K562 (cell line): ENCODE results near the gene CCNT1.
"Not testable (repeated sequence)": the region's sequence is repeated elsewhere in the genome, so short reads cannot be mapped to it uniquely, and the experiment has no call there.

Source experiments
- ATF7 ChIP-seq: fragments of 450-650 bp; IDR thresholded peaks from 2 replicates; pipeline ENCODE4 v1.7.1; 2014; ENCODE audit warnings: mild to moderate bottlenecking, moderate library complexity
- BRF1 ChIP-seq: IDR thresholded peaks from 3 replicates; pipeline ENCODE4 v1.6.1; 2011; ENCODE audit warnings: borderline replicate concordance, mild to moderate bottlenecking; ENCODE audit not compliant: insufficient read length; ENCODE audit errors: extremely low read depth
- ESRRA ChIP-seq: fragments of 450-650 bp; IDR thresholded peaks from 2 replicates; pipeline ENCODE4 v1.6.1; 2014; ENCODE audit warnings: low read depth, mild to moderate bottlenecking, moderate library complexity, borderline replicate concordance
- HDAC6 ChIP-seq: IDR thresholded peaks from 2 replicates; pipeline ENCODE4 v1.6.1; 2012; ENCODE audit warnings: low read depth, mild to moderate bottlenecking, control low read depth, inconsistent platforms, low read length, moderate library complexity
- HMGXB4 ChIP-seq: sonication (generic); formaldehyde crosslinking; IDR thresholded peaks from 2 replicates; pipeline ENCODE4 v1.8.1; 2023; ENCODE audit warnings: mild to moderate bottlenecking, missing genetic modification reagents
- JUN ChIP-seq, 2 experiments: sonication (generic) in 1 of 2; formaldehyde crosslinking in 1 of 2; IDR thresholded peaks; 2 replicates each; pipeline versions ENCODE4 v1.6.1 to v1.8.0; 2012 to 2022; ENCODE audit warnings: borderline replicate concordance in 2 of 2, mild to moderate bottlenecking in 2 of 2, improper control_type of control experiment in 1 of 2, low read depth in 1 of 2, low read length in 1 of 2, missing genetic modification reagents in 1 of 2
- MNT ChIP-seq, 2 experiments: fragments of 450-650 bp; conservative IDR thresholded peaks; 2 replicates each; pipeline ENCODE4 v1.6.1; 2017; ENCODE audit warnings: mild to moderate bottlenecking in 2 of 2, moderate library complexity in 2 of 2
- MYC ChIP-seq, 2 experiments: fragments of 250-450 bp in 1 of 2; sonication (Bioruptor Pico) in 1 of 2; IDR thresholded peaks; 2 replicates each; pipeline versions ENCODE4 v1.5.1 to v1.6.1; 2012 to 2021; ENCODE audit warnings: low read depth in 2 of 2, borderline replicate concordance in 1 of 2, improper control_type of control experiment in 1 of 2, low read length in 1 of 2, mild to moderate bottlenecking in 1 of 2, moderate library complexity in 1 of 2
- NRF1 ChIP-seq, 2 experiments: fragments of 450-650 bp; IDR thresholded peaks in 1 of 2; conservative IDR thresholded peaks in 1 of 2; 2 replicates each; pipeline ENCODE4 v1.6.1; 2014; ENCODE audit warnings: mild to moderate bottlenecking in 2 of 2
- ZFP30 ChIP-seq: fragments of 250-450 bp; sonication (Bioruptor Pico); IDR thresholded peaks from 2 replicates; pipeline ENCODE4 v1.8.0; 2022; ENCODE audit warnings: moderate library complexity, mild to moderate bottlenecking, inconsistent platforms, borderline replicate concordance
- TF ChIP-seq, protein P1 (sequence below), 3 experiments: IDR thresholded peaks in 2 of 3; conservative IDR thresholded peaks in 1 of 3; 2 replicates each; pipeline ENCODE4 v1.5.1; 2011 to 2012; ENCODE audit warnings: low read length in 3 of 3, mild to moderate bottlenecking in 3 of 3, control low read depth in 2 of 3, improper control_type of control experiment in 1 of 3, inconsistent platforms in 1 of 3, low read depth in 1 of 3, mixed read lengths in 1 of 3, moderate library complexity in 1 of 3; ENCODE audit not compliant: insufficient read depth in 2 of 3

DNA sequence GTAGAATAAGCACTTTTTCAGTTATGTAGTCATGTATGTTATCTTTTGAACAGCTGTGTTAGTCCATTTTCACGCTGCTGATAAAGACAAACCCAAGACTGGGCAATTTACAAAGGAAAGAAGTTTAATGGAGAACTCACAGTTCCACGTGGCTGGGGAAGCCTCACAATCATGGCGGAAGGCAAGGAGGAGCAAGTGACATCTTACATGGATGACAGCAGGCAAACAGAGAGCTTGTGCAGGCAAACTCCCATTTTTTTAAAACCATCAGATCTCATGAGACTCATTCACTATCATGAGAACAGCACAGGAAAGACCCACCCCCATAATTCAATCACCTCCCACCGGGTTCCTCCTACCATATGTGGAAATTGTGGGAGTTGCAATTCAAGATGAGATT is 2.5 kb upstream of the CCNT1 start:
- not testable (repeated sequence) for TF ChIP-seq MNT (conservative IDR thresholded peaks at IDR 0.05); BRF1; ATF7; ESRRA; MYC (IDR thresholded peaks at IDR 0.05; ENCODE audit: low read depth, low read length); MYC (CRISPR knock-in tag; IDR thresholded peaks at IDR 0.05; ENCODE audit: borderline replicate concordance, low read depth); NRF1 (conservative IDR thresholded peaks at IDR 0.05 in 1 of 2, IDR thresholded peaks at IDR 0.05 in 1 of 2); ZFP30 (CRISPR knock-in tag); HMGXB4 (CRISPR knock-in tag); JUN (IDR thresholded peaks at IDR 0.05; ENCODE audit: borderline replicate concordance, low read depth, low read length); JUN (CRISPR knock-in tag; IDR thresholded peaks at IDR 0.05; ENCODE audit: borderline replicate concordance); HDAC6
- TF ChIP-seq, protein P1, sequence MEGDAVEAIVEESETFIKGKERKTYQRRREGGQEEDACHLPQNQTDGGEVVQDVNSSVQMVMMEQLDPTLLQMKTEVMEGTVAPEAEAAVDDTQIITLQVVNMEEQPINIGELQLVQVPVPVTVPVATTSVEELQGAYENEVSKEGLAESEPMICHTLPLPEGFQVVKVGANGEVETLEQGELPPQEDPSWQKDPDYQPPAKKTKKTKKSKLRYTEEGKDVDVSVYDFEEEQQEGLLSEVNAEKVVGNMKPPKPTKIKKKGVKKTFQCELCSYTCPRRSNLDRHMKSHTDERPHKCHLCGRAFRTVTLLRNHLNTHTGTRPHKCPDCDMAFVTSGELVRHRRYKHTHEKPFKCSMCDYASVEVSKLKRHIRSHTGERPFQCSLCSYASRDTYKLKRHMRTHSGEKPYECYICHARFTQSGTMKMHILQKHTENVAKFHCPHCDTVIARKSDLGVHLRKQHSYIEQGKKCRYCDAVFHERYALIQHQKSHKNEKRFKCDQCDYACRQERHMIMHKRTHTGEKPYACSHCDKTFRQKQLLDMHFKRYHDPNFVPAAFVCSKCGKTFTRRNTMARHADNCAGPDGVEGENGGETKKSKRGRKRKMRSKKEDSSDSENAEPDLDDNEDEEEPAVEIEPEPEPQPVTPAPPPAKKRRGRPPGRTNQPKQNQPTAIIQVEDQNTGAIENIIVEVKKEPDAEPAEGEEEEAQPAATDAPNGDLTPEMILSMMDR (IDR thresholded peaks at IDR 0.05 in 2 of 3, conservative IDR thresholded peaks at IDR 0.05 in 1 of 3; ENCODE audit: insufficient read depth in 2 of 3, low read depth in 1 of 3, low read length in 3 of 3) = not testable (repeated sequence)
